Mesothelial cell of epicardium (in vitro differentiated cells): Measurements from ENCODE around the gene KIF2B. TPM values are rescaled to one million over a fixed set of nuclear protein-coding genes. Genes with fewer than 3 reads are reported as not detected.
"Not testable (repeated sequence)": the region's sequence is repeated elsewhere in the genome, so short reads cannot be mapped to it uniquely, and the experiment has no call there.

ENCODE experiments used
- DNase-seq, 2 experiments: peaks; one replicate each; pipeline ENCODE4 v3.0.0; 2021; ENCODE audit warnings: low spot score in 2 of 2; ENCODE audit not compliant: unreplicated experiment in 2 of 2
- H3K27ac Mint-ChIP-seq: 2 replicates; pipeline ENCODE4 v1.8.0; 2021; ENCODE audit warnings: mixed read lengths
- H3K27me3 Mint-ChIP-seq: 2 replicates; pipeline ENCODE4 v1.8.0; 2021; ENCODE audit warnings: low read depth, mixed read lengths
- H3K36me3 Mint-ChIP-seq: 2 replicates; pipeline ENCODE4 v1.8.0; 2021; ENCODE audit warnings: mixed read lengths
- H3K4me1 Mint-ChIP-seq: 2 replicates; pipeline ENCODE4 v1.8.0; 2021; ENCODE audit warnings: mixed read lengths
- H3K4me3 Mint-ChIP-seq: 2 replicates; pipeline ENCODE4 v1.8.0; 2021; ENCODE audit warnings: mild to moderate bottlenecking, moderate library complexity, mixed read lengths
- H3K9me3 Mint-ChIP-seq: 2 replicates; pipeline ENCODE4 v1.8.0; 2021; ENCODE audit warnings: mixed read lengths
- total RNA-seq: library from RNA; stranded (reverse); gene quantifications from 3 replicates; pipeline ENCODE4 v1.2.1, GENCODE V29; 2021
- TF ChIP-seq, protein P1 (sequence below): fragments of 200-600 bp; sonication (generic); IDR thresholded peaks from one replicate; pipeline ENCODE4 v1.5.0; 2021; ENCODE audit warnings: antibody characterized with exemption; ENCODE audit not compliant: unreplicated experiment

KIF2B gene
- total RNA-seq, 1 donor from 2014 or later = not detected

DNA sequence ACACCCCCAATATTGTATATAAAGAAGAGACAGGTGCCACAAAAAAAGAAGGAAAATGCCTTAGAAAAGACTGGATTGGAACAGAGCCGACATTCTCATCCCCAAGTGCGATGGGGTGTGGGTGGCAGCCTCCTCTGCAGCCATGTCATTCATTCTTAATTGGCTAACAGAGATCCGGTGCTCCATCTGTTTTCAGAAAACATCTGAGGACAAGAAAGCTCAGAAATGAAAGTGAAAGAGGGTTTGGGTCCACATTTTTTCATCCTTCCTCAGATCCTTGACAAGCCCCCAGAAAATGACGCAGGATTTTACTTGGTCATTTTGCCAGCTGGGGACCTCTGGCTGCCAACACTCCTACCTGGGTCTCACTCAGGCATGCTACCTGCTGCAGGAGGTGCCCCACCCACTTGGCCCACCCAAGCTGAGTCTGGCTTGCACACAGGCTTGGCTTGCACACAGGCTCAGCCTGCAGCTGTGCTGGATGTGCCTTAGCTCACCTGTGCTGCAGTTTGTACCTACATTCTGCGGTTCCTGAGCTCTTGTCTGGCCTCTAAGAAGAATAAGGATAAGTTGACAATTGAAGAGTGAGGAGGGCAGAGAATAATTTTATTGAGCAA lies 21.9 kb downstream of the KIF2B start:
- no peaks in the 10 kb centered on the region for H3K4me1 Mint-ChIP-seq
- no peaks in the 10 kb centered on the region for H3K36me3 Mint-ChIP-seq
- no peak overlapping the region for H3K27ac Mint-ChIP-seq
- H3K27me3 Mint-ChIP-seq = no peaks in the 10 kb centered on the region
- TF ChIP-seq, protein P1, sequence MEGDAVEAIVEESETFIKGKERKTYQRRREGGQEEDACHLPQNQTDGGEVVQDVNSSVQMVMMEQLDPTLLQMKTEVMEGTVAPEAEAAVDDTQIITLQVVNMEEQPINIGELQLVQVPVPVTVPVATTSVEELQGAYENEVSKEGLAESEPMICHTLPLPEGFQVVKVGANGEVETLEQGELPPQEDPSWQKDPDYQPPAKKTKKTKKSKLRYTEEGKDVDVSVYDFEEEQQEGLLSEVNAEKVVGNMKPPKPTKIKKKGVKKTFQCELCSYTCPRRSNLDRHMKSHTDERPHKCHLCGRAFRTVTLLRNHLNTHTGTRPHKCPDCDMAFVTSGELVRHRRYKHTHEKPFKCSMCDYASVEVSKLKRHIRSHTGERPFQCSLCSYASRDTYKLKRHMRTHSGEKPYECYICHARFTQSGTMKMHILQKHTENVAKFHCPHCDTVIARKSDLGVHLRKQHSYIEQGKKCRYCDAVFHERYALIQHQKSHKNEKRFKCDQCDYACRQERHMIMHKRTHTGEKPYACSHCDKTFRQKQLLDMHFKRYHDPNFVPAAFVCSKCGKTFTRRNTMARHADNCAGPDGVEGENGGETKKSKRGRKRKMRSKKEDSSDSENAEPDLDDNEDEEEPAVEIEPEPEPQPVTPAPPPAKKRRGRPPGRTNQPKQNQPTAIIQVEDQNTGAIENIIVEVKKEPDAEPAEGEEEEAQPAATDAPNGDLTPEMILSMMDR = no peak
- peaks cover 15% of the 10 kb centered on the region for H3K9me3 Mint-ChIP-seq
- no peak for DNase-seq
- no peak overlapping the region for H3K4me3 Mint-ChIP-seq

DNA sequence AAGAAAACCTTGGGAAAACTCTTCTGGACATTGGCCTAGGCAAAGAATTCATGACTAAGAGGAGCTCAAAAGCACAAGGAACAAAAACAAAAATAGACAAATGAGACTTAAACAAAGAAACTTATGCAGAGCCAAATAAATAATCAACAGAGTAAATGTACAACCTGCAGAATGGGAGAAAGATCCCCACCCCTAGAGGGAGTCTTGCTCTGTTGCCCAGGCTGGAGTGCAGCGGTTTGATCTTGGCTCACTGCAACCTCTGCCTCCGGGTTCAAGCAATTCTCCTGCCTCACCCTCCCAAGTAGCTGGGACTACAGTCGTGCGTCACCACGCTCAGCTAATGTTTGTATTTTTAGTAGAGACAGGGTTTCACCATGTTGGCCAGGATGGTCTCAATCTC lies 48.4 kb downstream of the KIF2B start:
- not testable (repeated sequence) for DNase-seq, H3K4me3 Mint-ChIP-seq, H3K36me3 Mint-ChIP-seq, H3K4me1 Mint-ChIP-seq, H3K27ac Mint-ChIP-seq, H3K27me3 Mint-ChIP-seq, H3K9me3 Mint-ChIP-seq
